Measurements from ENCODE around the gene OSBPL10. TPM values are rescaled to one million over a fixed set of nuclear protein-coding genes. Genes with fewer than 3 reads are reported as not detected.

The OSBPL10 gene
- total RNA-seq, 2 donors from 2014 or later: 82.8 to 127 TPM

GRCh38 chr3:31841515-31841914 is 139.5 kb downstream of the OSBPL10 start:
- TF ChIP-seq, protein P1, sequence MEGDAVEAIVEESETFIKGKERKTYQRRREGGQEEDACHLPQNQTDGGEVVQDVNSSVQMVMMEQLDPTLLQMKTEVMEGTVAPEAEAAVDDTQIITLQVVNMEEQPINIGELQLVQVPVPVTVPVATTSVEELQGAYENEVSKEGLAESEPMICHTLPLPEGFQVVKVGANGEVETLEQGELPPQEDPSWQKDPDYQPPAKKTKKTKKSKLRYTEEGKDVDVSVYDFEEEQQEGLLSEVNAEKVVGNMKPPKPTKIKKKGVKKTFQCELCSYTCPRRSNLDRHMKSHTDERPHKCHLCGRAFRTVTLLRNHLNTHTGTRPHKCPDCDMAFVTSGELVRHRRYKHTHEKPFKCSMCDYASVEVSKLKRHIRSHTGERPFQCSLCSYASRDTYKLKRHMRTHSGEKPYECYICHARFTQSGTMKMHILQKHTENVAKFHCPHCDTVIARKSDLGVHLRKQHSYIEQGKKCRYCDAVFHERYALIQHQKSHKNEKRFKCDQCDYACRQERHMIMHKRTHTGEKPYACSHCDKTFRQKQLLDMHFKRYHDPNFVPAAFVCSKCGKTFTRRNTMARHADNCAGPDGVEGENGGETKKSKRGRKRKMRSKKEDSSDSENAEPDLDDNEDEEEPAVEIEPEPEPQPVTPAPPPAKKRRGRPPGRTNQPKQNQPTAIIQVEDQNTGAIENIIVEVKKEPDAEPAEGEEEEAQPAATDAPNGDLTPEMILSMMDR (IDR thresholded peaks at IDR 0.05): no peak
- TF ChIP-seq POLR2AphosphoS5 (IDR thresholded peaks at IDR 0.05): no peak
- TF ChIP-seq POLR2A (IDR thresholded peaks at IDR 0.05): no peak
- intact Hi-C loops (cut with DNase I): no loop called here
- no peak for DNase-seq (ENCODE audit: low spot score)
- no peaks in the 10 kb centered on the region for H3K36me3 ChIP-seq
- no peaks in the 10 kb centered on the region for H3K4me1 ChIP-seq (replicated peaks)
- no peaks in the 10 kb centered on the region for H3K9me3 ChIP-seq
- 88% methylated on average over 2 of the region's 2 CpGs for WGBS
- H3K27ac ChIP-seq: no peak overlapping the region
- no peaks in the 10 kb centered on the region for H3K27me3 ChIP-seq (replicated peaks; ENCODE audit: insufficient read depth)
- H3K4me3 ChIP-seq: no peak overlapping the region

GRCh38 chr3:31840252-31840651 is 140.8 kb downstream of the OSBPL10 start:
- Histone ChIP-seq H3K4me3 (no peak overlapping the region), H3K9me3 (no peaks in the 10 kb centered on the region), H3K36me3 (no peaks in the 10 kb centered on the region), H3K27me3 (replicated peaks; ENCODE audit: insufficient read depth) (no peaks in the 10 kb centered on the region), H3K4me1 (replicated peaks) (no peaks in the 10 kb centered on the region), H3K27ac (no peak overlapping the region)
- TF ChIP-seq, protein P1 (IDR thresholded peaks at IDR 0.05): no peak
- TF ChIP-seq POLR2AphosphoS5 (IDR thresholded peaks at IDR 0.05) (no peak), POLR2A (IDR thresholded peaks at IDR 0.05) (no peak)
- no peak for DNase-seq (ENCODE audit: low spot score)
- 88% methylated on average over 4 of the region's 4 CpGs for whole genome bisulfite sequencing
- intact Hi-C loops (cut with DNase I): no loop called here

DNA sequence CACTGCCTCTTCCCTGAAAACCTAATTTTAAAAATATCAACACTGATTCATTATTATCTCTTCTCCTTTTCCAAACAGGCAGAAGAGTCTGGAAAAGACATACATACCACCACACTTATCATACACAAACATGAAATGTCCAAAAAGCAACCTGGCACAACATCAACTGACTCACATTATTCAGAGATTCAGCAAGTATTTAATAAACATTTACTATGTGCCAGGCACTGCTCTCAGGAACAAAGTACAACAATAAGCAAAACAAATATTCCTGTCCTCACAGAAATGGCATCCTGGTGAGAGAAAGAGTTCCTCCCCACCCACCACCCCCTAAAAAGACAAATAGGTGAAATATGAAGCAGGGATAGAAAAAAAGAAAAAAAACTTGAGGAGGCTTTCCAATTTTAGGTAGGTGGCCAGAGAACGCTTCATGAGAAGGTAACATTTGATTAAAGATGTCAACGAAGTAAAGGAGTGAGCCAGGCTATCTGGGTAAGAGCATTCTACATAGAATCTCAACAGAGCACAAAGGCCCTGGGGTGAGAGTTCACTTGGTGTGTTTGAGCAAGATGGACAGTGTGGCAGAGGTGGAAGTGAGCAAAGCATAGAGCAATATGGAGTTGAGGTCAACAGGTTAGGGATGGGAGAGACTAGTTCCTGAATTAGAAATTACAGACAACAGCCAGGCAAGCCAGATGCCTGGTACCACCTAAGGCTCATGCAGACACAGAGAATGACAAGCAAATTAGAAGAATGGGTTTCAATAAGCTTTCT is 141.7 kb downstream of the OSBPL10 start:
- no peaks in the 10 kb centered on the region for H3K4me1 ChIP-seq (replicated peaks)
- 93% methylated on average over 2 of the region's 2 CpGs for WGBS
- H3K4me3 ChIP-seq: no peak overlapping the region
- no peaks in the 10 kb centered on the region for H3K27me3 ChIP-seq (replicated peaks; ENCODE audit: insufficient read depth)
- TF ChIP-seq POLR2A (IDR thresholded peaks at IDR 0.05) (no peak), POLR2AphosphoS5 (IDR thresholded peaks at IDR 0.05) (no peak)
- TF ChIP-seq, protein P1 (IDR thresholded peaks at IDR 0.05): no peak
- H3K27ac ChIP-seq: no peak overlapping the region
- intact Hi-C loops (cut with DNase I): no loop called here
- H3K36me3 ChIP-seq: no peaks in the 10 kb centered on the region
- H3K9me3 ChIP-seq: no peaks in the 10 kb centered on the region
- no peak for DNase-seq (ENCODE audit: low spot score)

- Histone ChIP-seq H3K9me3 (no peaks in the 10 kb centered on the region), H3K27me3 (replicated peaks; ENCODE audit: insufficient read depth) (no peaks in the 10 kb centered on the region), H3K27ac (no peak overlapping the region), H3K36me3 (no peaks in the 10 kb centered on the region), H3K4me3 (no peak overlapping the region), H3K4me1 (replicated peaks) (no peaks in the 10 kb centered on the region)
- intact Hi-C loops (cut with DNase I): no loop called here
- 91% methylated on average over 6 of the region's 6 CpGs for WGBS
- TF ChIP-seq POLR2AphosphoS5 (IDR thresholded peaks at IDR 0.05) (no peak), POLR2A (IDR thresholded peaks at IDR 0.05) (no peak)
- TF ChIP-seq, protein P1 (IDR thresholded peaks at IDR 0.05): no peak
- DNase-seq (ENCODE audit: low spot score): no peak
Observed at GRCh38 chr3:31836131-31837075, 144.7 kb downstream of the OSBPL10 start.

All from prostate gland (tissue), 2 donors.